Activated T-helper 2 cell treated with anti-CD3 and anti-CD28 coated beads, Interferon-gamma antibody, Interleukin-2, Interleukin-4, amounts not matched to agents 10 μg/mL and 5 μg/mL and 100 μg/mL, durations not matched to agents 14 hours and 24 hours and 36 hours (primary cell): ENCODE data around the gene NPIPB2. TPM values are rescaled to one million over a fixed set of nuclear protein-coding genes. Genes with fewer than 3 reads are reported as not detected.

ENCODE experiments used
- DNase-seq: peaks from one replicate; pipeline ENCODE4 v3.0.0; 2021; ENCODE audit warnings: low spot score
- H3K27ac Mint-ChIP-seq: one replicate; pipeline ENCODE4 v1.8.0; 2021; ENCODE audit warnings: mixed read lengths
- H3K27me3 Mint-ChIP-seq: one replicate; pipeline ENCODE4 v1.8.0; 2021; ENCODE audit warnings: low read depth, mixed read lengths
- H3K36me3 Mint-ChIP-seq: one replicate; pipeline ENCODE4 v1.8.0; 2021; ENCODE audit warnings: low read depth, mixed read lengths
- H3K4me1 Mint-ChIP-seq: one replicate; pipeline ENCODE4 v1.8.0; 2021; ENCODE audit warnings: low read depth, mixed read lengths
- H3K4me3 Mint-ChIP-seq: one replicate; pipeline ENCODE4 v1.8.0; 2021; ENCODE audit warnings: low read depth, mild to moderate bottlenecking, moderate library complexity, mixed read lengths
- H3K9me3 Mint-ChIP-seq: one replicate; pipeline ENCODE4 v1.8.0; 2021; ENCODE audit warnings: mixed read lengths
- intact Hi-C: fragments of 100-400 bp; cut with micrococcal nuclease; formaldehyde crosslinking; loops from one replicate; pipeline ENCODE4 v1.15.1; 2023
- total RNA-seq: library from RNA; stranded (reverse); gene quantifications from 2 replicates; pipeline ENCODE4 v1.2.3, GENCODE V29; 2022

Gene NPIPB2
- total RNA-seq, 1 donor from 2014 or later: 13.2 TPM

GRCh38 chr16:11913425-11914079 is 28.3 kb downstream of the NPIPB2 start:
- peak overlapping the region; percentile 95 for H3K4me3 Mint-ChIP-seq
- H3K27ac Mint-ChIP-seq: peak overlapping the region; percentile 94
- intact Hi-C loops: loop anchor here (2.0 to 10.0 kb wide), 6 partner anchors 63 to 169 kb away; partner anchors contain the start of genes RSL1D1, SNX29, TXNDC11 and ZC3H7A
- peaks cover 46% of the 10 kb centered on the region for H3K4me1 Mint-ChIP-seq
- no peaks in the 10 kb centered on the region for H3K9me3 Mint-ChIP-seq
- no peak for DNase-seq
- peaks cover 44% of the 10 kb centered on the region for H3K36me3 Mint-ChIP-seq
- H3K27me3 Mint-ChIP-seq: peaks cover 1% of the 10 kb centered on the region

- no peak overlapping the region for H3K4me3 Mint-ChIP-seq
- no peaks in the 10 kb centered on the region for H3K9me3 Mint-ChIP-seq
- H3K36me3 Mint-ChIP-seq: peaks cover 69% of the 10 kb centered on the region
- H3K4me1 Mint-ChIP-seq: peaks cover 47% of the 10 kb centered on the region
- no peaks in the 10 kb centered on the region for H3K27me3 Mint-ChIP-seq
- intact Hi-C loops: loop anchor here (5.0 to 10.0 kb wide), 4 partner anchors 113 to 165 kb away; partner anchors contain the start of genes TXNDC11 and ZC3H7A
- H3K27ac Mint-ChIP-seq: peak overlapping the region; percentile 30
- DNase-seq: no peak
Measured at GRCh38 chr16:11909653-11910545, 31.9 kb downstream of the NPIPB2 start.

- intact Hi-C loops: no loop called here
- H3K9me3 Mint-ChIP-seq: no peaks in the 10 kb centered on the region
- DNase-seq: no peak
- peaks cover 27% of the 10 kb centered on the region for H3K4me1 Mint-ChIP-seq
- no peak overlapping the region for H3K27ac Mint-ChIP-seq
- H3K36me3 Mint-ChIP-seq: peaks cover 59% of the 10 kb centered on the region
- no peaks in the 10 kb centered on the region for H3K27me3 Mint-ChIP-seq
- H3K4me3 Mint-ChIP-seq: no peak overlapping the region
Measured at GRCh38 chr16:11907160-11907970, 34.5 kb downstream of the NPIPB2 start.

GRCh38 chr16:11903906-11904305 is 37.9 kb downstream of the NPIPB2 start:
- H3K4me1 Mint-ChIP-seq: peaks cover 24% of the 10 kb centered on the region
- intact Hi-C loops: no loop called here
- no peak for DNase-seq
- no peaks in the 10 kb centered on the region for H3K9me3 Mint-ChIP-seq
- no peak overlapping the region for H3K4me3 Mint-ChIP-seq
- no peaks in the 10 kb centered on the region for H3K27me3 Mint-ChIP-seq
- peaks cover 53% of the 10 kb centered on the region for H3K36me3 Mint-ChIP-seq
- H3K27ac Mint-ChIP-seq: no peak overlapping the region

GRCh38 chr16:11901091-11901490 is 40.8 kb downstream of the NPIPB2 start:
- H3K27me3 Mint-ChIP-seq: no peaks in the 10 kb centered on the region
- H3K27ac Mint-ChIP-seq: peak overlapping the region; percentile 63
- H3K4me3 Mint-ChIP-seq: no peak overlapping the region
- DNase-seq: no peak
- H3K4me1 Mint-ChIP-seq: peaks cover 23% of the 10 kb centered on the region
- H3K9me3 Mint-ChIP-seq: no peaks in the 10 kb centered on the region
- intact Hi-C loops: no loop called here
- H3K36me3 Mint-ChIP-seq: peaks cover 48% of the 10 kb centered on the region

GRCh38 chr16:11896486-11897176 is 45.2 kb downstream of the NPIPB2 start:
- Mint-ChIP-seq H3K36me3 (peaks cover 51% of the 10 kb centered on the region), H3K27ac (peak overlapping the region; percentile 51), H3K9me3 (no peaks in the 10 kb centered on the region), H3K4me3 (no peak overlapping the region), H3K4me1 (peaks cover 23% of the 10 kb centered on the region), H3K27me3 (no peaks in the 10 kb centered on the region)
- intact Hi-C loops: no loop called here
- no peak for DNase-seq

GRCh38 chr16:11893571-11893970 is 48.3 kb downstream of the NPIPB2 start:
- Mint-ChIP-seq H3K36me3 (peaks cover 56% of the 10 kb centered on the region), H3K4me3 (no peak overlapping the region), H3K4me1 (peaks cover 10% of the 10 kb centered on the region), H3K9me3 (no peaks in the 10 kb centered on the region), H3K27ac (no peak overlapping the region), H3K27me3 (no peaks in the 10 kb centered on the region)
- no peak for DNase-seq
- intact Hi-C loops: no loop called here

GRCh38 chr16:11892761-11893160 is 49.1 kb downstream of the NPIPB2 start:
- intact Hi-C loops: no loop called here
- no peak for DNase-seq
- H3K27me3 Mint-ChIP-seq: no peaks in the 10 kb centered on the region
- H3K27ac Mint-ChIP-seq: no peak overlapping the region
- H3K36me3 Mint-ChIP-seq: peaks cover 57% of the 10 kb centered on the region
- no peaks in the 10 kb centered on the region for H3K9me3 Mint-ChIP-seq
- H3K4me3 Mint-ChIP-seq: no peak overlapping the region
- H3K4me1 Mint-ChIP-seq: peaks cover 5% of the 10 kb centered on the region

GRCh38 chr16:11890231-11890965 is 51.4 kb downstream of the NPIPB2 start:
- DNase-seq: no peak
- H3K9me3 Mint-ChIP-seq: no peaks in the 10 kb centered on the region
- no peak overlapping the region for H3K4me3 Mint-ChIP-seq
- H3K27ac Mint-ChIP-seq: no peak overlapping the region
- H3K27me3 Mint-ChIP-seq: no peaks in the 10 kb centered on the region
- intact Hi-C loops: no loop called here
- H3K36me3 Mint-ChIP-seq: peaks cover 62% of the 10 kb centered on the region
- no peaks in the 10 kb centered on the region for H3K4me1 Mint-ChIP-seq

GRCh38 chr16:11886881-11887280 is 55.0 kb downstream of the NPIPB2 start:
- intact Hi-C loops: no loop called here
- DNase-seq: no peak
- Mint-ChIP-seq H3K9me3 (no peaks in the 10 kb centered on the region), H3K4me3 (no peak overlapping the region), H3K27ac (no peak overlapping the region), H3K4me1 (peaks cover 2% of the 10 kb centered on the region), H3K27me3 (no peaks in the 10 kb centered on the region), H3K36me3 (peaks cover 70% of the 10 kb centered on the region)

GRCh38 chr16:11884035-11884434 is 57.8 kb downstream of the NPIPB2 start:
- H3K27ac Mint-ChIP-seq: no peak overlapping the region
- no peak for DNase-seq
- H3K36me3 Mint-ChIP-seq: peaks cover 83% of the 10 kb centered on the region
- intact Hi-C loops: no loop called here
- peaks cover 4% of the 10 kb centered on the region for H3K4me1 Mint-ChIP-seq
- H3K4me3 Mint-ChIP-seq: no peak overlapping the region
- H3K9me3 Mint-ChIP-seq: no peaks in the 10 kb centered on the region
- no peaks in the 10 kb centered on the region for H3K27me3 Mint-ChIP-seq
